Chondrocyte (in vitro differentiated cells): ENCODE data around the gene TDRD12. TPM values are rescaled to one million over a fixed set of nuclear protein-coding genes. Genes with fewer than 3 reads are reported as not detected.
"Not testable (repeated sequence)": the region's sequence is repeated elsewhere in the genome, so short reads cannot be mapped to it uniquely, and the experiment has no call there.

Source experiments
- DNase-seq: peaks from one replicate; pipeline ENCODE4 v3.0.0; 2021; ENCODE audit warnings: mixed read lengths, low spot score
- H3K27ac Mint-ChIP-seq: one replicate; pipeline ENCODE4 v1.8.0; 2021; ENCODE audit warnings: mild to moderate bottlenecking, moderate library complexity, mixed read lengths; ENCODE audit not compliant: unreplicated experiment
- H3K27me3 Mint-ChIP-seq: 2 replicates; pipeline ENCODE4 v1.8.0; 2021; ENCODE audit warnings: low read depth, mixed read lengths
- H3K36me3 Mint-ChIP-seq: 2 replicates; pipeline ENCODE4 v1.8.0; 2021; ENCODE audit warnings: low read depth, mixed read lengths
- H3K4me1 Mint-ChIP-seq: 2 replicates; pipeline ENCODE4 v1.8.0; 2021; ENCODE audit warnings: low read depth, mild to moderate bottlenecking, mixed read lengths
- H3K4me3 Mint-ChIP-seq: one replicate; pipeline ENCODE4 v1.8.0; 2021; ENCODE audit warnings: mild to moderate bottlenecking, moderate library complexity, mixed read lengths; ENCODE audit not compliant: unreplicated experiment
- H3K9me3 Mint-ChIP-seq: 2 replicates; pipeline ENCODE4 v1.8.0; 2021; ENCODE audit warnings: low read depth, mixed read lengths
- CTCF ChIP-seq: fragments of 200-600 bp; sonication (generic); IDR thresholded peaks from 2 replicates; pipeline ENCODE4 v1.5.0; 2021; ENCODE audit warnings: antibody characterized with exemption, mild to moderate bottlenecking, moderate library complexity
- total RNA-seq: library from RNA; stranded (reverse); gene quantifications from 3 replicates; pipeline ENCODE4 v1.2.1, GENCODE V29; 2021

The TDRD12 gene
- total RNA-seq, 1 donor from 2014 or later: 0.22 TPM

GRCh38 chr19:32744555-32745325 lies 25.2 kb downstream of the TDRD12 start:
- Mint-ChIP-seq H3K4me1 (no peaks in the 10 kb centered on the region), H3K36me3 (no peaks in the 10 kb centered on the region)

GRCh38 chr19:32745594-32746251 lies 26.2 kb downstream of the TDRD12 start:
- H3K9me3 Mint-ChIP-seq, H3K4me1 Mint-ChIP-seq, H3K36me3 Mint-ChIP-seq, DNase-seq, H3K27ac Mint-ChIP-seq, H3K4me3 Mint-ChIP-seq: not testable (repeated sequence)
- H3K27me3 Mint-ChIP-seq: peaks cover 21% of the 10 kb centered on the region

More at GRCh38 chr19:32744555-32745325, 25.2 kb downstream of the TDRD12 start:
- TF ChIP-seq CTCF: no peak
- Mint-ChIP-seq H3K4me3 (no peak overlapping the region), H3K27me3 (peaks cover 20% of the 10 kb centered on the region), H3K9me3 (no peaks in the 10 kb centered on the region), H3K27ac (no peak overlapping the region)
- no peak for DNase-seq

GRCh38 chr19:32746631-32747196 lies 27.1 kb downstream of the TDRD12 start:
- peaks cover 25% of the 10 kb centered on the region for H3K27me3 Mint-ChIP-seq
- H3K4me1 Mint-ChIP-seq, DNase-seq, H3K27ac Mint-ChIP-seq, H3K36me3 Mint-ChIP-seq, H3K9me3 Mint-ChIP-seq, H3K4me3 Mint-ChIP-seq: not testable (repeated sequence)

GRCh38 chr19:32748497-32748896 lies 28.9 kb downstream of the TDRD12 start:
- Mint-ChIP-seq H3K4me3 (no peak overlapping the region), H3K9me3 (no peaks in the 10 kb centered on the region), H3K4me1 (no peaks in the 10 kb centered on the region), H3K36me3 (no peaks in the 10 kb centered on the region), H3K27me3 (peaks cover 25% of the 10 kb centered on the region), H3K27ac (no peak overlapping the region)
- TF ChIP-seq CTCF: peak; percentile 14
- DNase-seq: no peak

- no peak overlapping the region for H3K4me3 Mint-ChIP-seq
Measured at GRCh38 chr19:32748948-32749347, 29.4 kb downstream of the TDRD12 start.

More at GRCh38 chr19:32748948-32749347, 29.4 kb downstream of the TDRD12 start:
- H3K27me3 Mint-ChIP-seq: peaks cover 25% of the 10 kb centered on the region
- no peak overlapping the region for H3K27ac Mint-ChIP-seq
- no peaks in the 10 kb centered on the region for H3K4me1 Mint-ChIP-seq
- no peaks in the 10 kb centered on the region for H3K36me3 Mint-ChIP-seq
- H3K9me3 Mint-ChIP-seq: no peaks in the 10 kb centered on the region
- DNase-seq: no peak
- no peak for TF ChIP-seq CTCF
